A549 (cell line): ENCODE measurements around the gene ZBED1. TPM values are rescaled to one million over a fixed set of nuclear protein-coding genes. Genes with fewer than 3 reads are reported as not detected.
A peak's percentile ranks its signal among the peaks of the same experiment; 100 is the strongest.
"Not testable (repeated sequence)": the region's sequence is repeated elsewhere in the genome, so short reads cannot be mapped to it uniquely, and the experiment has no call there.

ENCODE experiments used
- ATAC-seq, 2 experiments: fragments of 200-7000 bp in 1 of 2; fragments of >200 bp in 1 of 2; cut with Nextera tagmentation in 1 of 2; cut with Tn5 transposase in 1 of 2; 3 replicates each; pipeline versions ENCODE4 v1.8.0 to v1.9.1; 2018 to 2020; ENCODE audit warnings: mild to moderate bottlenecking in 1 of 2, moderate library complexity in 1 of 2
- CTCF ChIA-PET: fragments of 300-600 bp; sonication (Branson Sonifier 250); formaldehyde crosslinking; extraction: SDS; loops from one replicate; lab custom pipeline; 2021; ENCODE audit warnings: antibody characterized with exemption, inconsistent platforms; lab: Yijun Ruan, JAX
- POLR2A ChIA-PET: fragments of 350-600 bp; formaldehyde crosslinking; extraction: SDS; loops from one replicate; lab custom pipeline; 2021; ENCODE audit warnings: antibody characterized with exemption, inconsistent platforms; lab: Yijun Ruan, JAX
- DNase-seq, 2 experiments: peaks; one replicate each; pipeline versions ENCODE4 v3.0.0 to v3.0.0-alpha.2; 2011 to 2016; ENCODE audit warnings: low read depth in 1 of 2, low spot score in 1 of 2
- FAIRE-seq: peaks from 2 replicates; lab custom pipeline; 2011; peaks lifted over from hg19 to GRCh38; lab: Jason Lieb, UNC
- H3K27ac ChIP-seq, 2 experiments: fragments of >200 bp; sonication (Bioruptor Twin); formaldehyde crosslinking; 3 replicates each; pipeline ENCODE4 v1.5.1; 2016 to 2017
- H3K4me1 ChIP-seq: fragments of >200 bp; sonication (Bioruptor Twin); formaldehyde crosslinking; 3 replicates; pipeline ENCODE4 v1.6.1; 2016
- H3K4me2 ChIP-seq: fragments of >200 bp; sonication (Bioruptor Twin); formaldehyde crosslinking; 3 replicates; pipeline ENCODE4 v1.6.1; 2016
- H3K4me3 ChIP-seq: fragments of >200 bp; sonication (Bioruptor Twin); formaldehyde crosslinking; 3 replicates; pipeline ENCODE4 v1.5.1; 2016
- H3K9me3 ChIP-seq: fragments of >200 bp; sonication (Bioruptor Twin); formaldehyde crosslinking; 3 replicates; pipeline ENCODE4 v1.6.1; 2016
- BHLHE40 ChIP-seq: IDR thresholded peaks from 2 replicates; pipeline ENCODE4 v1.6.1; 2012; ENCODE audit warnings: low read depth, low read length, inconsistent platforms
- CEBPB ChIP-seq, 2 experiments: fragments of >200 bp in 1 of 2; sonication (Bioruptor Twin) in 1 of 2; formaldehyde crosslinking in 1 of 2; IDR thresholded peaks; 2 replicates each; pipeline ENCODE4 v1.6.1; 2012 to 2016
- CHD4 ChIP-seq: fragments of 200-600 bp; sonication (generic); IDR thresholded peaks from 2 replicates; pipeline ENCODE4 v1.6.1; 2016; ENCODE audit warnings: antibody characterized with exemption, mild to moderate bottlenecking, borderline replicate concordance
- EHF ChIP-seq: fragments of 250-450 bp; sonication (Bioruptor Pico); IDR thresholded peaks from 2 replicates; pipeline ENCODE4 v1.5.0; 2020; ENCODE audit warnings: mild to moderate bottlenecking
- EHMT2 ChIP-seq: fragments of 200-600 bp; sonication (generic); IDR thresholded peaks from 2 replicates; pipeline ENCODE4 v1.6.1; 2016; ENCODE audit warnings: antibody characterized with exemption, low read depth, mild to moderate bottlenecking, moderate library complexity
- EP300 ChIP-seq, 2 experiments: fragments of >200 bp; sonication (Bioruptor Twin); formaldehyde crosslinking; IDR thresholded peaks; 2 replicates in 1 of 2; 3 replicates in 1 of 2; pipeline ENCODE4 v1.6.1; 2016 to 2017
- HOXB13 ChIP-seq: fragments of 250-450 bp; sonication (Bioruptor Pico); IDR thresholded peaks from 2 replicates; pipeline ENCODE4 v1.5.0; 2020; ENCODE audit warnings: low read depth, mild to moderate bottlenecking, moderate library complexity
- JUNB ChIP-seq: fragments of >200 bp; sonication (Bioruptor Twin); formaldehyde crosslinking; IDR thresholded peaks from 2 replicates; pipeline ENCODE4 v1.6.1; 2016
- KDM1A ChIP-seq: fragments of 200-600 bp; sonication (generic); IDR thresholded peaks from 2 replicates; pipeline ENCODE4 v1.6.1; 2016; ENCODE audit warnings: low read depth, mild to moderate bottlenecking
- MYC ChIP-seq: IDR thresholded peaks from 2 replicates; pipeline ENCODE4 v1.6.1; 2012; ENCODE audit warnings: mild to moderate bottlenecking, inconsistent platforms, low read length, improper control_type of control experiment, borderline replicate concordance
- NFE2L2 ChIP-seq: fragments of 150-350 bp; conservative IDR thresholded peaks from 2 replicates; pipeline ENCODE4 v1.6.1; 2014; ENCODE audit warnings: low read length
- RAD21 ChIP-seq, 2 experiments: fragments of >200 bp in 1 of 2; sonication (Bioruptor Twin) in 1 of 2; formaldehyde crosslinking in 1 of 2; IDR thresholded peaks in 1 of 2; conservative IDR thresholded peaks in 1 of 2; 2 replicates in 1 of 2; 3 replicates in 1 of 2; pipeline ENCODE4 v1.6.1; 2012 to 2018; ENCODE audit warnings: inconsistent platforms in 1 of 2
- RARB ChIP-seq: fragments of 250-450 bp; sonication (Bioruptor Pico); IDR thresholded peaks from 2 replicates; pipeline ENCODE4 v1.8.0; 2021; ENCODE audit warnings: mild to moderate bottlenecking, moderate library complexity
- SMC3 ChIP-seq: fragments of >200 bp; sonication (Bioruptor Twin); formaldehyde crosslinking; IDR thresholded peaks from 3 replicates; pipeline ENCODE4 v1.6.1; 2018; ENCODE audit warnings: inconsistent platforms
- SREBF2 ChIP-seq: fragments of 450-650 bp; IDR thresholded peaks from 2 replicates; pipeline ENCODE4 v1.6.1; 2014; ENCODE audit warnings: mild to moderate bottlenecking, moderate library complexity
- TFCP2L1 ChIP-seq: fragments of 250-450 bp; sonication (Bioruptor Pico); IDR thresholded peaks from 2 replicates; pipeline ENCODE4 v1.5.0; 2021; ENCODE audit warnings: mild to moderate bottlenecking
- ZFP36 ChIP-seq: fragments of 450-650 bp; IDR thresholded peaks from 2 replicates; pipeline ENCODE4 v1.6.1; 2014; ENCODE audit warnings: borderline replicate concordance; ENCODE audit not compliant: partially characterized antibody
- WGBS: methylation state at CpG from one replicate; pipeline ENCODE4 v1.1.6; 2017; ENCODE audit errors: missing lambda C conversion rate; 5-methylcytosine and 5-hydroxymethylcytosine counted together
- polyA plus RNA-seq, 4 experiments: library from polyadenylated mRNA; depleted of rRNA in 3 of 4; stranded (reverse); fragments of >200 nt; fragmentation: RNase III in 1 of 4; extraction: RNeasy Plus Mini Kit Qiagen cat#74134 plus additional on column Dnase treatment in 1 of 4; gene quantifications; 2 replicates in 3 of 4; 3 replicates in 1 of 4; pipeline ENCODE4 v1.2.3, GENCODE V29; 2011 to 2017
- TF ChIP-seq, protein P1 (sequence below): IDR thresholded peaks from 2 replicates; pipeline ENCODE4 v1.6.1; 2012
- TF ChIP-seq, protein P2 (sequence below): fragments of 250-450 bp; sonication (Bioruptor Pico); IDR thresholded peaks from 2 replicates; pipeline ENCODE4 v1.5.0; 2020; ENCODE audit warnings: low read depth, mild to moderate bottlenecking, moderate library complexity
- TF ChIP-seq, protein P3 (sequence below): fragments of >200 bp; sonication (Bioruptor Twin); formaldehyde crosslinking; IDR thresholded peaks from 3 replicates; pipeline ENCODE4 v1.6.1; 2016
- TF ChIP-seq, protein P4 (sequence below): IDR thresholded peaks from 2 replicates; pipeline ENCODE4 v1.6.1; 2012; ENCODE audit warnings: low read depth, borderline replicate concordance

Gene ZBED1
- polyA plus RNA-seq, 2 of the 4 experiments (the other 2 are of a cell fraction) = 19.7 to 21.9 TPM

DNA sequence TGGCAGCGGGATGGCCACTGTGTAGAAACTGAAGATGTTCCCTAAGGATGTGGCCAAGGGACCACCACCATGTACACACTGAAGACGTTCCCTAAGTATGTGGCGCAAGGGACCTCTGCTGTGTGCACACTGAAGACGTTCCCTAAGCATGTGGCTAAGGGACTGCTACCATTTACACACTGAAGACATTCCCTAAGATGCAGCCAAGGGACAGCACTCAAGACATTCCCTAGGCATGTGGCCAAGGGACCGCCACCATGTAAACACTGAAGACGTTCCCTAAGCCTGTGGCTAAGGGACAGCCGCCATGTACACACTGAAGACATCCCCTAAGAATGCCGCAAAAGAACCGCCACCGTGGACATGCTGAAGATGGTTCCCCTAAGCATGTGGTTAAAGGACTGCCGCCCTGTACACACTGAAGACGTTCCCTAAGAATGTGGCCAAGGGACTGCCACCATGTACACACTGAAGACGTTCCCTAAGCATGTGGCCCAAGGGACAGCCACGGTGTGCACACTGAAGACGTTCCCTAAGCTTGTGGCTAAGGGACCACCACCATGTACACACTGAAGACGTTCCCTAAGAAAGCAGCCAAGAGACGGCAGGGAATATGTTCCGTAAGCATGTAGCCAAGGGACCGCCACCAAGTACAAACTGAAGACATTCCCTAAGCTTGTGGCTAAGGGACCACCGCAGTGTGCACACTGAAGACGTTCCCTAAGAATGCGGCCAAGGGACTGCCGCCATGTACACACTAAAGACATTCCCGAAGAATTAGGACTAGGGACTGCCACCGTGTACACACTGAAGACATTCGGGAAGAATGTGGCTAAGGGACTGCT lies 43.3 kb downstream of the ZBED1 start:
- no peak overlapping the region for H3K4me2 ChIP-seq
- WGBS = 73% methylated on average over 26 of the region's 26 CpGs
- DNase-seq = peak in 1 of 2 experiments; percentile 82
- no peak for TF ChIP-seq ZFP36
- TF ChIP-seq, protein P1, sequence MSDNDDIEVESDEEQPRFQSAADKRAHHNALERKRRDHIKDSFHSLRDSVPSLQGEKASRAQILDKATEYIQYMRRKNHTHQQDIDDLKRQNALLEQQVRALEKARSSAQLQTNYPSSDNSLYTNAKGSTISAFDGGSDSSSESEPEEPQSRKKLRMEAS = no peak
- TF ChIP-seq NFE2L2 = no peak
- no peak for TF ChIP-seq EP300 (IDR thresholded peaks at IDR 0.05)
- TF ChIP-seq TFCP2L1 (CRISPR knock-in tag) = no peak
- TF ChIP-seq RAD21 (conservative IDR thresholded peaks at IDR 0.05 in 1 of 2, IDR thresholded peaks at IDR 0.05 in 1 of 2) = no peak
- TF ChIP-seq, protein P2, sequence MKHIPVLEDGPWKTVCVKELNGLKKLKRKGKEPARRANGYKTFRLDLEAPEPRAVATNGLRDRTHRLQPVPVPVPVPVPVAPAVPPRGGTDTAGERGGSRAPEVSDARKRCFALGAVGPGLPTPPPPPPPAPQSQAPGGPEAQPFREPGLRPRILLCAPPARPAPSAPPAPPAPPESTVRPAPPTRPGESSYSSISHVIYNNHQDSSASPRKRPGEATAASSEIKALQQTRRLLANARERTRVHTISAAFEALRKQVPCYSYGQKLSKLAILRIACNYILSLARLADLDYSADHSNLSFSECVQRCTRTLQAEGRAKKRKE (CRISPR knock-in tag) = no peak
- no peak for TF ChIP-seq EHF (CRISPR knock-in tag)
- no peak for TF ChIP-seq BHLHE40
- no peak overlapping the region for H3K4me3 ChIP-seq
- ChIA-PET POLR2A (no interaction called here), CTCF (no interaction called here)
- ATAC-seq = peak in 1 of 2 experiments; percentile 50; a peak in 4 of 6 replicates
- no peaks in the 10 kb centered on the region for H3K9me3 ChIP-seq
- peaks cover 14% of the 10 kb centered on the region; the same call in 2 of the 3 replicates for H3K4me1 ChIP-seq
- H3K27ac ChIP-seq = no peak overlapping the region
- no peak for FAIRE-seq

DNA sequence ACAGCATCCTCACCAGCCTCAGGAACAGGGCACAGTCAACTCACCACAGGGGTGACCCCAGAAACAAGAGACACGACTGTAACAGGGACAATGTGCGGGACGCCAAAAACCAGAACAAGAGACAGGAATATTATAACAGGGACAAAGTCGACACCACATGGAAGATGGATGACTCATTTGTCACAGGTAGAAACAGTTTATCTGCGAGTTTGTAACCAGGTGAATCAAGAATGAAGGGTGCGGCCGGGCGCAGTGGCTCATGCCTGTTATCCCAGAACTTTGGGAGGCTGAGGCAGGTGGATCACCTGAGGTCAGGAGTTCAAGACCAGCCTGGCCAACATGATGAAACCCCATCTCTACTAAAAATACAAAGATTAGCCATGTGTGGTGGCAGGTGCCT lies 44.7 kb downstream of the ZBED1 start:
- H3K4me3 ChIP-seq, CTCF ChIA-PET, H3K9me3 ChIP-seq, FAIRE-seq, H3K4me2 ChIP-seq, DNase-seq, H3K27ac ChIP-seq, ATAC-seq, POLR2A ChIA-PET: not testable (repeated sequence)
- WGBS = 87% methylated on average over 8 of the region's 8 CpGs
- H3K4me1 ChIP-seq = peaks cover 14% of the 10 kb centered on the region; the same call in 2 of the 3 replicates

DNA sequence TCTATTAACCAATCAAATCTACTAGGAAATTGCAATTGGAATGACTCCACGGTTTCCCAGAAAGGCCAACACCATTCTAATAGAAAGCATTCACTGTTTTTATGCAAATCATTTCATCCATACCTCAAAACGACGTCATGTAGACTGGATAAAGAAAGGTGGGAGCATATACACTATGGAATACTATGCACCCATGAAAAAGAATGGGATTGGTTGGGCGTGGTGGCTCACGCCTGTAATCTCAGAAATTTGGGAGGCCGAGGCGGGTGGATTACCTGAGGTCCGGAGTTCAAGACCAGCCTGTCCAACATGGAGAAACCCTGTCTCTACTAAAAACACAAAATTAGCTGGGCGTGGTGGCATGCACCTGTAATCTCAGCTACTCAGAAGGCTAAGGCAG lies 46.2 kb downstream of the ZBED1 start:
- CTCF ChIA-PET, FAIRE-seq: not testable (repeated sequence)
- WGBS = 95% methylated on average over 9 of the region's 9 CpGs

DNA sequence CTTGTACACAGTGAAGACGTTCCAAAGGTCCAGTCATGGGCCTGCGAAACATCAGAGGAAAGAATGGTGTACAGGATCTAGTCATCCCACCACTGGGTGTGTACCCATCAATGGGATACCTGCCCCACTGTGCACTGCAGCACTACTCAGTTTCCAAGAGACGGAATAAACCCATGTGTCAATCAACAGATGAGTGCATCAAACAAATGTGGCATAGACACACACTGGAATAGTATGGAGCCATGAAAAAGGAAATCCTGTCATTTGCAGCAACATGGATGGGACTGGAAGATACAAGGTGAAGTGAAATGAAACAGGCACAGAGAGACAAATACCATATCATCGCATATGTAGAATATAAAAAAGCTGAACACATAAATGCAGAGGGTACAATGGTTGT lies 48.0 kb downstream of the ZBED1 start:
- POLR2A ChIA-PET = no interaction called here
- H3K27ac ChIP-seq = no peak overlapping the region
- TF ChIP-seq KDM1A = peak; percentile 61; the same call in 1 of the 2 replicates
- TF ChIP-seq, protein P1 = no peak
- no peak for TF ChIP-seq RARB (CRISPR knock-in tag)
- TF ChIP-seq EHMT2 = no peak
- TF ChIP-seq SREBF2 = no peak
- no peak for TF ChIP-seq CEBPB (IDR thresholded peaks at IDR 0.05)
- no peak for TF ChIP-seq MYC
- no peak for TF ChIP-seq SMC3
- TF ChIP-seq JUNB = no peak
- TF ChIP-seq HOXB13 (CRISPR knock-in tag) = no peak
- TF ChIP-seq, protein P3, sequence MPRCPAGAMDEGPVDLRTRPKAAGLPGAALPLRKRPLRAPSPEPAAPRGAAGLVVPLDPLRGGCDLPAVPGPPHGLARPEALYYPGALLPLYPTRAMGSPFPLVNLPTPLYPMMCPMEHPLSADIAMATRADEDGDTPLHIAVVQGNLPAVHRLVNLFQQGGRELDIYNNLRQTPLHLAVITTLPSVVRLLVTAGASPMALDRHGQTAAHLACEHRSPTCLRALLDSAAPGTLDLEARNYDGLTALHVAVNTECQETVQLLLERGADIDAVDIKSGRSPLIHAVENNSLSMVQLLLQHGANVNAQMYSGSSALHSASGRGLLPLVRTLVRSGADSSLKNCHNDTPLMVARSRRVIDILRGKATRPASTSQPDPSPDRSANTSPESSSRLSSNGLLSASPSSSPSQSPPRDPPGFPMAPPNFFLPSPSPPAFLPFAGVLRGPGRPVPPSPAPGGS = no peak
- TF ChIP-seq, protein P4, sequence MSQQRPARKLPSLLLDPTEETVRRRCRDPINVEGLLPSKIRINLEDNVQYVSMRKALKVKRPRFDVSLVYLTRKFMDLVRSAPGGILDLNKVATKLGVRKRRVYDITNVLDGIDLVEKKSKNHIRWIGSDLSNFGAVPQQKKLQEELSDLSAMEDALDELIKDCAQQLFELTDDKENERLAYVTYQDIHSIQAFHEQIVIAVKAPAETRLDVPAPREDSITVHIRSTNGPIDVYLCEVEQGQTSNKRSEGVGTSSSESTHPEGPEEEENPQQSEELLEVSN = no peak
- 0 out of 2 replicates have a peak, but pooled peaks have one; percentile 34 for TF ChIP-seq CHD4

More for the DNA sequence above, 46.2 kb downstream of the ZBED1 start:
- DNase-seq, POLR2A ChIA-PET, H3K27ac ChIP-seq, ATAC-seq, H3K4me2 ChIP-seq, H3K9me3 ChIP-seq, H3K4me3 ChIP-seq: not testable (repeated sequence)
- H3K4me1 ChIP-seq = peaks cover 12% of the 10 kb centered on the region; the same call in 1 of the 3 replicates

More for the DNA sequence above, 48.0 kb downstream of the ZBED1 start:
- Histone ChIP-seq H3K4me3 (no peak overlapping the region), H3K9me3 (no peaks in the 10 kb centered on the region), H3K4me1 (peaks cover 11% of the 10 kb centered on the region; the same call in 1 of the 3 replicates), H3K4me2 (no peak overlapping the region)
- no peak for ATAC-seq
- FAIRE-seq = no peak
- DNase-seq = no peak
- CTCF ChIA-PET = no interaction called here
- WGBS = 82% methylated on average over 4 of the region's 4 CpGs
